OCI-LY3 (cell line): Measurements from ENCODE around the gene ADIG.

ENCODE experiments used
- CTCF ChIP-seq: fragments of 200-600, 300-600 bp; sonication (generic); IDR thresholded peaks from 2 replicates; pipeline ENCODE4 v1.5.1; 2014; ENCODE audit warnings: antibody characterized with exemption, low read length, low read depth
- EZH2phosphoT487 ChIP-seq: fragments of 200-600 bp; shearing (Covaris generic); IDR thresholded peaks from 2 replicates; pipeline ENCODE4 v1.6.1; 2018; ENCODE audit warnings: antibody characterized with exemption, mixed run types, low read depth

- TF ChIP-seq CTCF (no peak), EZH2phosphoT487 (no peak)
These were observed 43.1 kb downstream of the ADIG start for GRCh38 chr20:38624084-38624483.
